ENCODE measurements around the gene SLC25A21. TPM values are rescaled to one million over a fixed set of nuclear protein-coding genes. Genes with fewer than 3 reads are reported as not detected.

Gene SLC25A21
- total RNA-seq, 1 donor from 2014 or later = not detected

Other genes with a start within 250 kb of the SLC25A21 start
- gene MIPOL1, start 25.3 kb upstream of the SLC25A21 start, total RNA-seq = not detected in 2 replicates

All from activated B cell treated with CpG ODN at 0.5 μM for 24 hours (primary cell).